Pancreas (tissue), 10 donors: ENCODE measurements around the gene PCYT1A. TPM values are rescaled to one million over a fixed set of nuclear protein-coding genes. Genes with fewer than 3 reads are reported as not detected.
"Not testable (repeated sequence)": the region's sequence is repeated elsewhere in the genome, so short reads cannot be mapped to it uniquely, and the experiment has no call there.

ENCODE experiments used
- ATAC-seq, 4 donors: fragments of 200-7000 bp; cut with Tn5 transposase; one replicate each; pipeline versions ENCODE4 v1.8.0 to v1.9.1; 2020; ENCODE audit warnings: mild to moderate bottlenecking in 4 of 4, moderate library complexity in 4 of 4
- DNase-seq, 6 donors: peaks; one replicate each; pipeline ENCODE4 v3.0.0-alpha.2; 2020
- FAIRE-seq: peaks from 2 replicates; lab custom pipeline; 2012; peaks lifted over from hg19 to GRCh38; lab: Jason Lieb, UNC
- H3K27ac ChIP-seq, 4 donors: fragments of 200-600 bp; sonication (generic); 1 replicate in 3 of 4; 2 replicates in 1 of 4; pipeline versions ENCODE4 v1.5.0 to v1.8.0; 2020
- H3K27me3 ChIP-seq, 4 donors: fragments of 200-600 bp; one replicate each; pipeline ENCODE4 v1.8.0; 2021
- H3K36me3 ChIP-seq, 3 donors: fragments of 200-600 bp; sonication (generic) in 1 of 3; one replicate each; pipeline versions ENCODE4 v1.5.0 to v1.8.0; 2020 to 2021
- H3K4me1 ChIP-seq, 3 donors: fragments of 200-600 bp; one replicate each; pipeline ENCODE4 v1.8.0; 2021
- H3K4me3 ChIP-seq, 4 donors: fragments of 200-600 bp; sonication (generic) in 2 of 4; one replicate each; pipeline versions ENCODE4 v1.5.0 to v1.8.0; 2020 to 2021
- H3K9me3 ChIP-seq, 4 donors: fragments of 200-600 bp; one replicate each; pipeline ENCODE4 v1.8.0; 2021
- WGBS, 2 donors: extraction: QIAGEN DNeasy Blood & Tissue Kit; methylation state at CpG; one replicate each; pipeline ENCODE4 v1.1.7; 2013; 5-methylcytosine and 5-hydroxymethylcytosine counted together
- intact Hi-C, 3 donors: fragments of 100-400 bp; cut with DNase I; formaldehyde crosslinking; loops; one replicate each; pipeline versions ENCODE4 v1.11.1 to v1.14.2; 2022
- polyA plus RNA-seq, 2 donors: library from polyadenylated mRNA; stranded (reverse); fragments of 200-250 nt; gene quantifications; one replicate each; pipeline ENCODE4 v1.2.3, GENCODE V29; 2013
- total RNA-seq, 6 donors: library from RNA; stranded (reverse); fragmentation: NEBNext Ultra II Directional in 4 of 6; extraction: Animal tissue kit (Norgen Biotek cat#: 25700) in 4 of 6; gene quantifications; one replicate each; pipeline versions ENCODE4 v1.2.1 to v1.2.4, GENCODE V29; 2021 to 2023
- TF ChIP-seq, protein P1 (sequence below), 4 donors: fragments of 200-600 bp; sonication (generic) in 3 of 4; IDR thresholded peaks; one replicate each; pipeline versions ENCODE4 v1.5.0 to v1.8.0; 2021; ENCODE audit warnings: antibody characterized with exemption in 4 of 4
- donor health status: healthy with polysubstance abuse.
- donor health status: DM: no; HTN: no; CAD: no; lungs with moderate emphysema.
- donor health status: DM: no; HTN: no; CAD: no.
- donor health status: control.
- donor health status: control.
- donor health status: Bipolar disorder and iron deficiency.
- donor health status: DM: yes; HTN: yes; CAD: no.
- donor health status: DM: no; HTN: no; CAD: no.
- donor health status: DM: no; HTN: no; CAD: no.
- donor health status: DM: yes; HTN: yes; CAD: no.

Gene PCYT1A
- total and polyA plus RNA-seq, 8 donors, result 14.1 to 26.0 (median 16.5) TPM

DNA sequence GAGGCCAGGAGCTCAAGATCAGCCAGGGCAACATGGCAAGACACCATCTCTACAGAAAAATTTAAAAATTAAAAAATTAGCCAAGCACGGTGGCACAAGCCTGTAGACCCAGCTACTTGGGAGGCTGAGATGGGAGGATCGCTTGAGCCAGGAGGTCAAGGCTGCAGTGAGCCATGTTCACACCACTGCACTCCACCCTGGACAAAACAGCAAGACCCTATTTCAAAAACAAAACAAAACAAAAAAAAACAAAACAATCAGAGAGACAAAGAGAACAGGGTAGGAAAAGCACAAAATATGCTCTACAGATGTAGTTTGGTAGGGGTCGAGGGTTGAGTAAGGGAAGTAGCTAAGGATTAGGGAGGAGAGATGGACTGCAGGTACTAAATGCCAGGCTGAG lies 27.1 kb upstream of the PCYT1A start:
- Histone ChIP-seq H3K27me3 (no peaks in the 10 kb centered on the region), H3K36me3 (no peaks in the 10 kb centered on the region), H3K4me3 (no peak overlapping the region), H3K9me3 (no peaks in the 10 kb centered on the region), H3K27ac (no peak overlapping the region), H3K4me1 (no peaks in the 10 kb centered on the region)
- TF ChIP-seq, protein P1, sequence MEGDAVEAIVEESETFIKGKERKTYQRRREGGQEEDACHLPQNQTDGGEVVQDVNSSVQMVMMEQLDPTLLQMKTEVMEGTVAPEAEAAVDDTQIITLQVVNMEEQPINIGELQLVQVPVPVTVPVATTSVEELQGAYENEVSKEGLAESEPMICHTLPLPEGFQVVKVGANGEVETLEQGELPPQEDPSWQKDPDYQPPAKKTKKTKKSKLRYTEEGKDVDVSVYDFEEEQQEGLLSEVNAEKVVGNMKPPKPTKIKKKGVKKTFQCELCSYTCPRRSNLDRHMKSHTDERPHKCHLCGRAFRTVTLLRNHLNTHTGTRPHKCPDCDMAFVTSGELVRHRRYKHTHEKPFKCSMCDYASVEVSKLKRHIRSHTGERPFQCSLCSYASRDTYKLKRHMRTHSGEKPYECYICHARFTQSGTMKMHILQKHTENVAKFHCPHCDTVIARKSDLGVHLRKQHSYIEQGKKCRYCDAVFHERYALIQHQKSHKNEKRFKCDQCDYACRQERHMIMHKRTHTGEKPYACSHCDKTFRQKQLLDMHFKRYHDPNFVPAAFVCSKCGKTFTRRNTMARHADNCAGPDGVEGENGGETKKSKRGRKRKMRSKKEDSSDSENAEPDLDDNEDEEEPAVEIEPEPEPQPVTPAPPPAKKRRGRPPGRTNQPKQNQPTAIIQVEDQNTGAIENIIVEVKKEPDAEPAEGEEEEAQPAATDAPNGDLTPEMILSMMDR (IDR thresholded peaks at IDR 0.05), result no peak
- intact Hi-C loops, result no loop called here
- 91 to 93% methylated on average over 3 of the region's 3 CpGs for WGBS, 2 donors
- no peak for ATAC-seq
- DNase-seq, result no peak
- no peak for FAIRE-seq

DNA sequence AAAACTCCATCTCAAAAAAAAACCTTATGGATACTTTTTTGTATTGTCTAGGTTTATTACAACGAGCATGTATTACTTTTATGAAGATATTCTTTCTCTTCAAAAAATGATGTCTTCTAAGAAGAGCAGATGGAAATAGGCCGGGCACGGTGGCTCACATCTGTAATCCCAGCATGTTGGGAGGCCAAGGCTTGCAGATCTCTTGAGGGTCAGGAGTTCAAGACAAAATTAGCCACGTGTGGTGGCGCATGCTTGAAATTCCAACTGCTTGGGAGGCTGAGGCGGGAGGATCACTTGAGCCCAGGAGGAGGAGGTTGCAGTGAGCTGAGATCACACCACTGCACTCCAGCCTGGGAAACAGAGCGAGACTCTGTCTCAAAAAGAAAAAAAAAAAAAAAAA lies 26.6 kb upstream of the PCYT1A start:
- H3K27ac ChIP-seq, H3K4me1 ChIP-seq, H3K9me3 ChIP-seq, H3K27me3 ChIP-seq, H3K36me3 ChIP-seq, DNase-seq, FAIRE-seq, intact Hi-C loops, H3K4me3 ChIP-seq, ATAC-seq: not testable (repeated sequence)
- WGBS, 2 donors, result 84 to 85% methylated on average over 7 of the region's 7 CpGs

DNA sequence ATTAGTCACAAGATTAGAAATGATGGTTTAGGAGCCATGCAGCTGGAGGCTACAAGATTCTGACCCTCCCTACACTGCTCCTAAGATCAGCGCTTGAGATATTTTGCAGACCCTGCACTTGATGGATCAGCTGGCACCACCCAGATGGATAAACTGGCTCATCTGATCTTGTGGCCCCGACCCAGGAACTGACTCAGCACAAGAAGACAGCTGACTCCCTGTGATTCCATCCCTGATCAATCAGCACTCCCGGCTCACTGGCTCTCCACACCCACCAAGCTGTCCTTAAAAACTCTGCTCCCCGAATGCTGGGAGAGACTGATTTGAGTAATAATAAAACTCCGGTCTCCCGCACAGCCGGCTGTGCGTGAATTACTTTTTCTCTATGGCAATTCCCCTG lies 15.4 kb upstream of the PCYT1A start:
- intact Hi-C loops, FAIRE-seq, DNase-seq, H3K36me3 ChIP-seq, H3K27ac ChIP-seq, H3K9me3 ChIP-seq, H3K4me3 ChIP-seq, H3K27me3 ChIP-seq, ATAC-seq, H3K4me1 ChIP-seq: not testable (repeated sequence)
- WGBS, 2 donors, result 81 to 90% methylated on average over 7 to 8 of the region's 8 CpGs

DNA sequence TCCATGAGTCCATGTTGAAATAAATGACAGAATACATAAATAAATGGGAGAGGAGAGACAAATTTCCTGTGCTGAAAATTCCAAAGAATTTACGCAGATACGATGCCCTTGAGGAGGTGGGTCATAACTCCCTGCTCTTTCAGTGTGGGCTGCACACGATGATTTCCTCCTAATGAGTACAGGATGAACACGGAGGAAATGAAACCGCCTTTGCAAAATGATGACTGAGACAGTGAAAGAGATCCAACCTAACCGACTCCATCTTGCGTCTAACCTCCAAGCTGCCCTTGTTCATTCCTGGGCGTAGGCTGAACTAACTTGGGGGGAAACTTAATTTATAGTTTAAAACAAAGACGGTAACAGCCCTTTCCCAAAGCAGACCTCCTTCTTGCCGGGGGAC lies 15.0 kb upstream of the PCYT1A start:
- ATAC-seq, H3K9me3 ChIP-seq, intact Hi-C loops, H3K27me3 ChIP-seq, H3K4me3 ChIP-seq, DNase-seq, FAIRE-seq, H3K4me1 ChIP-seq, H3K36me3 ChIP-seq, H3K27ac ChIP-seq: not testable (repeated sequence)
- 79 to 80% methylated on average over 7 of the region's 10 CpGs for WGBS, 2 donors

DNA sequence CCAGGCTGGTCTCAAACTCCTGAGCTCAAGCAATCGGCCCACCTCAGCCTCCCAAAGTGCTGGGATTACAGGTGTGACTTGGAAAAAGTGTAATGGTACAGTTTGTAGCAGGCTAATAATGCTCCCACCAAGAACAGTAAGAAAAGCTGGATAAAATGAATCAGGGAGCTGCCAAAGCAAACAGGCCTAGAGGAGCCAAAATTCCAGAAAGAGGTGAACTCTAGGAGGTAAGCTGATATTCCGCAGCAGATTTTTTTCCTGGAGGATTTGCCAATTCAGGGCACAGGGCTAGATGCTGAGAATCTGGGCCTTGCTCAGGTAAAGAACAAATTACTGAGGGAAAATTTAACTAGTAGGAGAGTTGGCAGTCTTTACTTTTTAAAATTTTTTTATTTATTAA lies 11.0 kb upstream of the PCYT1A start:
- intact Hi-C loops, result no loop called here
- H3K4me3 ChIP-seq, result no peak overlapping the region
- no peak for ATAC-seq
- H3K27me3 ChIP-seq, result no peaks in the 10 kb centered on the region
- 69 to 79% methylated on average over 2 of the region's 2 CpGs for WGBS, 2 donors
- H3K4me1 ChIP-seq, result no peaks in the 10 kb centered on the region
- no peak overlapping the region for H3K27ac ChIP-seq
- no peak for DNase-seq
- TF ChIP-seq, protein P1 (IDR thresholded peaks at IDR 0.05), result no peak
- H3K36me3 ChIP-seq, result no peaks in the 10 kb centered on the region
- FAIRE-seq, result no peak
- no peaks in the 10 kb centered on the region for H3K9me3 ChIP-seq

DNA sequence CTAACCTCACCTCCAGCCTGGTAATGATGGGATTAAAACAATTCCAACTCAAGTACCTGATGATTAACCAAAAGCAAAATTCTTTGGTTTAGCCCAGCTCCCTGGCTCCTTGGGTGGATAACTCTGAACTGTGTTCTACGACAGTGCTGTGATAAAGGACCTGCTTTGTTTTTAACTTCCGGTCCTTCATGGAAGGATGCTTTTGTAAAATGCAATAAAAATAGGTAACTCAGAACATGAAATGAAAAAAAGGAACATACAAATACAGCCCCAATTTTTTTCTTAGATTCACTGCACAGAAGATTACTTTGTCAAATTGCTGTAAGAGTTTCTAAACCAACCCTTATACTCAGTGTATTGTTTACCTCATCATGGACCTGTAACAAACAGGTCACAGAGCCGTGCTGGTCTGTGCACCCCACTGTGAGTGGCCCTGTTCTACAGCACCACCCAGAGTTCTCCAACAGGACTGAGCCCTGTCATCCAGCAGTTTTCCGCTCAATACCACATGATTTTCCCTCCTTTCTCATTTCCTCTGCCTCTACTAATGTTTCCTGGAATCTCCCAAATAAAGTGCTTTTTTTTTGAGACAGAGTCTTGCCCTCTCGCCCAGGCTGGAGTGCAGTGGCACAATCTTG lies 4.9 kb upstream of the PCYT1A start:
- no peak overlapping the region for H3K4me3 ChIP-seq
- 67 to 81% methylated on average over 5 of the region's 5 CpGs for WGBS, 2 donors

More for the DNA sequence above, 4.9 kb upstream of the PCYT1A start:
- FAIRE-seq (no peak), DNase-seq (no peak), ATAC-seq (no peak)
- TF ChIP-seq, protein P1 (IDR thresholded peaks at IDR 0.05), result no peak
- intact Hi-C loops, result no loop called here
- no peaks in the 10 kb centered on the region for H3K27me3 ChIP-seq
- H3K36me3 ChIP-seq, result no peaks in the 10 kb centered on the region
- H3K4me1 ChIP-seq, result no peaks in the 10 kb centered on the region
- H3K27ac ChIP-seq, result no peak overlapping the region
- no peaks in the 10 kb centered on the region for H3K9me3 ChIP-seq
